ENCODE results near the gene B3GAT1. TPM values are rescaled to one million over a fixed set of nuclear protein-coding genes. Genes with fewer than 3 reads are reported as not detected.

The B3GAT1 gene
- total RNA-seq, 1 donor from 2014 or later: 0.74 TPM

GRCh38 chr11:134410766-134411165 lies 1.3 kb downstream of the B3GAT1 start:
- no peaks in the 10 kb centered on the region for H3K36me3 ChIP-seq
- intact Hi-C loops (cut with DNase I): no loop called here
- no peak overlapping the region for H3K4me3 ChIP-seq
- no peaks in the 10 kb centered on the region for H3K9me3 ChIP-seq
- no peak overlapping the region for H3K27ac ChIP-seq
- peaks cover 9% of the 10 kb centered on the region for H3K27me3 ChIP-seq
- peaks cover 17% of the 10 kb centered on the region for H3K4me1 ChIP-seq
- TF ChIP-seq POLR2AphosphoS5 (IDR thresholded peaks at IDR 0.05; ENCODE audit: insufficient read depth in 1 of 2, low read depth in 1 of 2) (no peak), CTCF (IDR thresholded peaks at IDR 0.05) (no peak), POLR2A (IDR thresholded peaks at IDR 0.05) (no peak)
- no peak for DNase-seq (ENCODE audit: extremely low spot score in 2 of 2)

GRCh38 chr11:134409552-134410429 lies 2.3 kb downstream of the B3GAT1 start:
- Histone ChIP-seq H3K27ac (no peak overlapping the region), H3K27me3 (peaks cover 9% of the 10 kb centered on the region), H3K4me1 (peaks cover 17% of the 10 kb centered on the region), H3K36me3 (no peaks in the 10 kb centered on the region), H3K9me3 (no peaks in the 10 kb centered on the region), H3K4me3 (no peak overlapping the region)
- DNase-seq (ENCODE audit: extremely low spot score in 2 of 2): no peak
- no peak for TF ChIP-seq POLR2A (IDR thresholded peaks at IDR 0.05)
- no peak for TF ChIP-seq POLR2AphosphoS5 (IDR thresholded peaks at IDR 0.05; ENCODE audit: insufficient read depth in 1 of 2, low read depth in 1 of 2)
- TF ChIP-seq CTCF (IDR thresholded peaks at IDR 0.05): no peak
- intact Hi-C loops (cut with DNase I): no loop called here

- Histone ChIP-seq H3K36me3 (no peaks in the 10 kb centered on the region), H3K4me3 (no peak overlapping the region), H3K27me3 (peaks cover 6% of the 10 kb centered on the region), H3K9me3 (no peaks in the 10 kb centered on the region), H3K4me1 (peaks cover 14% of the 10 kb centered on the region), H3K27ac (no peak overlapping the region)
- DNase-seq (ENCODE audit: extremely low spot score in 2 of 2): no peak
- no peak for TF ChIP-seq CTCF (IDR thresholded peaks at IDR 0.05)
- TF ChIP-seq POLR2A (IDR thresholded peaks at IDR 0.05): no peak
- no peak for TF ChIP-seq POLR2AphosphoS5 (IDR thresholded peaks at IDR 0.05; ENCODE audit: insufficient read depth in 1 of 2, low read depth in 1 of 2)
- intact Hi-C loops (cut with DNase I): no loop called here
Observed at GRCh38 chr11:134407923-134408322, 4.1 kb downstream of the B3GAT1 start.

GRCh38 chr11:134407321-134407828 lies 4.7 kb downstream of the B3GAT1 start:
- intact Hi-C loops (cut with DNase I): no loop called here
- H3K27ac ChIP-seq: no peak overlapping the region
- H3K36me3 ChIP-seq: no peaks in the 10 kb centered on the region
- TF ChIP-seq CTCF (IDR thresholded peaks at IDR 0.05) (no peak), POLR2AphosphoS5 (IDR thresholded peaks at IDR 0.05; ENCODE audit: insufficient read depth in 1 of 2, low read depth in 1 of 2) (no peak), POLR2A (IDR thresholded peaks at IDR 0.05) (no peak)
- no peak overlapping the region for H3K4me3 ChIP-seq
- H3K4me1 ChIP-seq: peaks cover 9% of the 10 kb centered on the region
- no peak for DNase-seq (ENCODE audit: extremely low spot score in 2 of 2)
- H3K27me3 ChIP-seq: peaks cover 6% of the 10 kb centered on the region
- H3K9me3 ChIP-seq: no peaks in the 10 kb centered on the region
